Brain pericyte (primary cell): Measurements from ENCODE around the gene ATP6V1A.
"Not testable (repeated sequence)": the region's sequence is repeated elsewhere in the genome, so short reads cannot be mapped to it uniquely, and the experiment has no call there.

ENCODE experiments used
- DNase-seq: peaks from one replicate; pipeline ENCODE4 v3.0.0-alpha.2; 2012; ENCODE audit warnings: low read depth, low spot score

ATP6V1A gene

DNA sequence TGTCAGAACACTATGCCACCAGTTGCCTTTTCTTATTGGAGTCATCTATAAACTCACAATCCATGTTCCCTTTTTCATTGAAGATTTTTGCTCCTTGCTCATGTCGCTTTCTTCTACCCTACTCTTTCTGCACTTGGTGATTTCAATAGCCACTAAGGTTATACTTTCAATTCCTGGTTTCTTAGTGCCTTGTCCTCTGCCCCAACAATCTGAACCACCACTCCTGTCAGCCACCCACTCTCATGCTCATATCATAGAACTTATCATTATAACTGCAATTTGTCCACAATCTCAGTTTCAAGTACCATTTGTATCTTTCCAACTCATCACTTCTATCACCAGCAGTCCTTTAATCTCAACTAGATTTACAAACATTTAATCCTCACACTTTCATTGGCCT lies 81.8 kb downstream of the ATP6V1A start:
- no peak for DNase-seq

DNA sequence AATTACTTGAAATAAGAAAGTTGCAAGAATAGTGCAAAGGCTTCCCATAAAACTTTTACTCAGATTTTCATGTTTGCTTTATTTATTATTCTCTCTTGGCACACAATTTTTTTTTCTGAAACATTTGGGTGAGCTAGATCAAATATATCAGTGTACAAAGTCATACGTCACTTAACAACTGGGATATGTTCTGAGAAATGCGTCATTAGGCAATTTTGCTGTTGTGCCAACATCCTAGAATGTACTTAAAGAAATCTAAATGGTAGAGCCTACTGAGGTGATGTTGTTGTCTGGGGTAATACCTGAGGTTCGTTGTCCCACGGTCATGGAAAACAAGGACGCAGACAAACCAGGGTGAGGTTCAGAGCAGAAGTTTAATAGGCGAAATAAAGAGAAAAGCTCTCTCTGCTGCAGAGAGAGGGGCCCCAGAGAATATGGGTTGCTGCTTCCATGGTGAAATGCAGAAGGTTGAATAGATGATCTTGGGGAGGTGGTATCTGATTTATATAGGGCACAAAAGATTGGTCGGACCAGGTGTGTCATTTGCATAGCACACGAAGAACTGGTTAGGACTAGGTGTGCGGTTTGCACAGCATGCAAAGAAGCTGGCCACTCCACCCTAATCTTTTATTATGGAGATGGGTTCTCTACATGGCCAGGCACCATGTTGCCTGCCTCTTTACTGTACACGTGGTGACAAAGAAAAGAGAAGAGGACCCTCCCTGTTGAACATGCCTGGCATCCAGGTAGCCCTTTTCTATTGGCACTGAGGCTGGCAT lies 82.9 kb downstream of the ATP6V1A start:
- no peak for DNase-seq

DNA sequence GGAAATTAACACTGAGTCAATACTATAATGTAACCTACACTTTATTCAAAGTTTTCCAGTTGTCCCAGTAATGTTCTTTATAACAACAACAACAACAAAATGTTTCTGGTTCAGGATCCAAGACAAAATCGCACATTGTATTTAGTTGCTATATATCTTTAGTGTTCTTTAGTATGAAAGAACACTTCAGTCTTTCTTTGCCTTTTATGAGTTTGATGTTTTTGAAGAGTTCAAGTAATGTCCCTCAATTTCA lies 84.2 kb downstream of the ATP6V1A start:
- DNase-seq, result no peak

DNA sequence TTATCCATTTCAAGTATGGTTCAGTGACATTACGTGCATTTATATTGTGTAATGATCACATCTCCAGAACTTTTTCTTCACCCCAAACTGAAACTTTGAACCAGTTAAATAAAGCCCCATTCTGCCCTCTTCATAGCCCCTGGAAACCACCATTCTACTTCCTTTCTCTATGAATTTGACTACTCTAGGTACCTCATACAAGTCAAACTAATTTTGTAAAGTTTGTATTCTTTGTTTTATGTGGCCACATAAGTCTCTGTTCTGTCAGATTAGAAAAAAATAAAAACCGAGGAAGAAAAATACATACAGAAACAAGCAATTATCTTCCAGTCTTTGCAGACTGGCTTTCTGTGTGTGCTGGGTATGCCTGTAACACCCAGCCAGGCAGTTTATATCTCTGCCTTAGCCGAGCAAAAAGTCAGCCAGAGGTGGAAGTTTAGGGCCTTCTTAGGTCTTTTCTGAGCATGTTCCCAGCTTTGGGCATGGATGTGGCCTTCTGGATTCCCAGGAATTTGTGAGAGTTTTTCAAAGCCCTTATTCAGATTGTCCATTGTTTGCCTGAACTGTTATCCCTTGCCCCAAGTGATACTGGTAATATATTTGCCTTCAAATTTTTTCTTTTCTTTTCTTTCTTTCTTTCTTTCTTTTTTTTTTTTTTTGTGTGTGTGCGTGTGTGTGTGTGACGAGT lies 85.8 kb downstream of the ATP6V1A start:
- no peak for DNase-seq

DNA sequence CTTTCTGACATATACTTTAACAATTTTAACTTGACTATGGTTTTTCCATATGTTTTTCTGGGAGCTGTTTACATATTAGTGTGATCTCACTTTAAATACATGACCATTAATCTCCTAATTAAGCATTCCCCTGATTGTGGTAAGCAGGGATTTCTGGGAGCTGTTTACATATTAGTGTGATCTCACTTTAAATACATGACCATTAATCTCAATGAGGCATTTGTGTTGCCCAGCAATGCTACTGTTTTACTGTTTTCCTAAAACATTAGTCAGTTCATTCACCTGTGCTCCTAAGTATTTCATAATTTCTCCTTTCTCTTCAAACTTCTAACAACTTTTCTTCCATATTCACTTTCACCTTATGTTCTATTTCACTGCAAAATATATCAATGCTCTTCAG lies 88.1 kb downstream of the ATP6V1A start:
- no peak for DNase-seq

DNA sequence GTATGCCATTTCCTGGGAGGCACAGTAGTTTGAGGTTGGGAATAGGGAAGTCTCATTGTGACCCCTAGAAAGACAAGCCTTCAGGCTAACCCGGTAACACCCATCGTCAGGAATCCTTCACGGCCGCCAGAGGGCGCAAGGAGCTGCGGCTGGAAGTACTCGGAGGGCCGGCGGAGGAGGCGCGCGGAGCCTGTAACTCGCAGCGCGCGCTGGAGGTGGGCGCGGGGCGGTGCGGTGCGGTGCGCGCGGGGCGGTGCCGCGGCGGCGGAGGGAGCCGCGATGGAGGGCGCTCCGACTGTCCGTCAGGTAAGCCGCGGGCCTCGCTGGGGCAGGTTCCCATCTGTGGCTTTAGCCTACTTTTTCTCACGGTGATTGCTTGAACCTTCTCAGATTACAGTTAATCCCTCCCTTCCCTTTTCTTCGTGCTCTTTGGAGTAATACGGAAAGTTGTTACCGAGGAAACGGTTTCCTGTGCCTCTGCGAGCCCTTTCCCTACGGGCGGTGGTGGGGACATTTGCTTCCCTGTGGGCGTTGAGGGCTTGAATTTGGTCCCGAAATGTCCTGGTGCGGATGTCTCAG lies 91.9 kb downstream of the ATP6V1A start, which contains the start of gene GRAMD1C:
TSS of gene GRAMD1C (plus strand) at position 158 of the 579 bp plus-strand sequence. CDS start at position 280, 122 bp downstream.
- peak; percentile 36 for DNase-seq

DNA sequence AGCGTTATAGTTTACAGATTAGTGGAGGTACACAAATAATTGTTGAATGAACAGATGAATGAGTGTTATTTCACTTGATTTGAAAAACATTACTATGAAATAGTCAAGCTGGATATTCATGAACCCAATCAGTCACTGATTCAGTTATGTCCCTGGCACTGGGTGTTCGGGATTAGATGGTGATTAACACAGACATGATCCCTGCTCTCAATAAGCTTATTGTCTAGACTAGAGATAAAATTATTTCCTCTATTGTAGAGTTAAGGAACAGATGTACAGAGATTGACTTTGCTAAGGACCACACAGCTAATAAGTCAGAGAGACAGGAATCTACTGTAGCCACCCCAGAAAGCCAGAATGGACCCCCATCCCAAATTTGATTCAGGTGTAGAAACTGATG lies 92.7 kb downstream of the ATP6V1A start:
- no peak for DNase-seq

DNA sequence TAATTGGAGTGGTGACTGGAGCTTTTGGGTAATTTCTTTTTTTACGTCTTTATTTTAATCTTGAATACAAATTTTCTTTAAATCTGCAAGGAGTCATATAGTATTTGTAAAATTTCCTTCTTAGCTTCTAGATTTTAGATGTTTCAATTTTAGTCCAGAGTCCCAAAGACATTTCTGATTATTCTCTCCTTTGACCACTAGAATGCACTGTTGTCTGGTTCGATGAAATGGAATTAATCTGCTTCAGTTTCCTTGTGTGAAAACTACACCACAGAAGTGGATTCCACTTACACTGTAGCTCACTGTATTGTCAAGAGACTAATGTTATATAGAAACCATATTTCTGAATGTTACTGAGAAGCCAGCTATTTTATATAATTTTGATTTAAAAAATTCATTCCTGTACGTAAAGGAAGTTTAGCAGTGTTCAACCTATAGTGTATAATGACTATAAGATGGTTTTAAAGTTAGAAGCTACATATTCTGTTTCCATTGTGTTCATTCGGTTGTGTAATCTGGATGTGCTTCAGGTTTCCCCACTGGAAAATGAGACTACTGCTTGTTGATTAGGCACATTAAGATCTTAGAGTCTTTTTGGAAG lies 97.9 kb downstream of the ATP6V1A start:
- no peak for DNase-seq

DNA sequence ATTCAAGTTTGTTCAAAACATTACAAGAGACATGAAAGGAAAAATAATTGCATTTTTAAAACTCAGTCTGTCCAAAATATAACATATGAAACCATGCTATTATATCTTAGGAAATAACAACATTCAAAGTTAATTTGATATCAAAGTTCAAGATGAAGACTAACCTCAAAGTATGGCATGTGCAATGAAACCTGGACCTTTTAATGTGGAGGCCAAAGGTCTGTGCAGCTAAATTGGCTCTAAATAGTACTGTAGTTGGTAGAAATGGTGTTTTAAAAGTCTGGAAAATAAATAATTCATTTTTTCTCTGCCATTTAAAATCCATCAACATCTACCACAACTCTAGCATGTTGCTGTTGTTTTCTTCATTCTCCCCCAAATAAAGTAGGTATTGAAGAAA lies 100.4 kb downstream of the ATP6V1A start:
- no peak for DNase-seq

DNA sequence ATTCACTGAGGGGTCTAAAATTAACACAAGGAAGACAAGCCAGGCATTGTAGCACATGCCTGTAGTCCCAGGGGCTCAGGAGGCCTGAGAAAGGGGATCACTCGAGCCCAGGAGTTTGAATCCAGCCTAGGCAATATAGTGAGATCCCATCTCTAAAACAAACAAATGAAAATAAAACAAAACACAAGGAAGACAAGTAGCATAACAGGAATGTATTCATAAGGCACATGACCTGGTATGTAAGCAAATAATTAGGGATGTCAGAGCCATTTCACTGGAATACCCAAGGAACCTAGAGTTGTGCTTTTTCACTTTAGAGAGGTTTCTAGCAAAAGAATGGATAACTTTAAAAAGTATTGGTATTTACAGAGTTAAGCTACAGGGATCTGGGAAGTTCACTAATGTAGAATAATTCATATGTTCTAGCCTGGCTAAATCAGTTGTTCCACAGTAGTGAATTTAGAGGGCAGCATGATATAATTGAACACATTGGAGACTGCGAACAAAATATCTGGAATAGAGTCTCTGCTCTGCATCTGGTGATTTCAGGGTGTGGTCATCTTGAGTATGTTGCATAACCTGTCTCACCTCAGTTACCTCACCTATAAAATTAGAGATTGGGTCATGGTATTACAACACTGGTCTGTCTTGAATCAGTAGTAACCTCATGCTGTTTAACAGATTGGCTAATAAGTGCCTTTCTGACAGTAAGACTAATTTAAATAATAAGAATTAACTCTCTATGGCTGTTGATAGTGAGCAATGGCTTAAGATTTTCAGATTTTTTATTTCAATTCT lies 101.0 kb downstream of the ATP6V1A start:
- no peak for DNase-seq

DNA sequence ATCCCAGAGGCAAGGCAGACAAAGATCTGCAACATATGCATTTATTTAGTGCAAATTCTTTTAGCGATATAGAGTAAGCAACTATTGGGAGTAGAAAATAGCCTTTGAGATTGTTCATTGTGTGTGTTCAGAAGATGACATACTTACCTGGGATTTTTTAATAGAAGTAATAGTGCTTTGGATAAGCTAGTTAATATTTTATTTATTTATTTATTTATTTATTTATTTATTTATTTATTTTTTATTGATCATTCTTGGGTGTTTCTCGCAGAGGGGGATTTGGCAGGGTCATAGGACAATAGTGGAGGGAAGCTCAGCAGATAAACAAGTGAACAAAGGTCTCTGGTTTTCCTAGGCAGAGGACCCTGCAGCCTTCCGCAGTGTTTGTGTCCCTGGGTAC lies 102.2 kb downstream of the ATP6V1A start:
- DNase-seq, result not testable (repeated sequence)

DNA sequence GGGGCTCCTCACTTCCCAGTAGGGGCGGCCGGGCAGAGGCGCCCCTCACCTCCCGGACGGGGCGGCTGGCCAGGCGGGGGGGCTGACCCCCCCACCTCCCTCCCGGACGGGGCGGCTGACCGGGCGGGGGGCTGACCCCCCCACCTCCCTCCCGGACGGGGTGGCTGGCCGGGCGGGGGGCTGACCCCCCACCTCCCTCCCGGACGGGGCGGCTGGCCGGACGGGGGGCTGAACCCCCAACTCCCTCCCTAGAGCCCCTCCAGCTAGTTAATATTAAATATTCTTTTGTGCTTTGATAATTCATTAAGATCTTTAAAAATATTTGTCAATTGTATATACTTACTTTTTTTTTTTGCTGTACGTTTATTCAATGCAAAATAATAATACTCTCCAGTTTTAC lies 103.0 kb downstream of the ATP6V1A start:
- not testable (repeated sequence) for DNase-seq

DNA sequence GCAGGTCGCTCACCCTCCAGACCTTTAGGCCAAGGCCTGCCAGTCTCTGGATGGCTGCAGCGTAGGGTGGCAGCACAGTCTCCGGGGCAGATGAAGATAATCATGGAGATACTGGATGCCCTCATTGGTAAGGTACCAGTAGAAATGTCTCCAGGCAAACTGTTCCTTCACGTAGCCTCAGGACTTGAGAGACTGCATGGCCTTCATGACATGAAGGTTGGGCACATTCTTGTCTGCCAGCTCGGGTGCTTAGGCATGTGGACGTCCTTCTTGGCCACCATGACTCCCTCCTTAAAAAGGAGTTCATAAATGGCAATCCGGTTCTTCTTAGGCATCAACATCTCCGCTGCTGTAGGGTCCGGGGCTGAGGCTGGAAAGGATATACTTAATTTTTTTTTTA lies 103.6 kb downstream of the ATP6V1A start:
- DNase-seq, result not testable (repeated sequence)

DNA sequence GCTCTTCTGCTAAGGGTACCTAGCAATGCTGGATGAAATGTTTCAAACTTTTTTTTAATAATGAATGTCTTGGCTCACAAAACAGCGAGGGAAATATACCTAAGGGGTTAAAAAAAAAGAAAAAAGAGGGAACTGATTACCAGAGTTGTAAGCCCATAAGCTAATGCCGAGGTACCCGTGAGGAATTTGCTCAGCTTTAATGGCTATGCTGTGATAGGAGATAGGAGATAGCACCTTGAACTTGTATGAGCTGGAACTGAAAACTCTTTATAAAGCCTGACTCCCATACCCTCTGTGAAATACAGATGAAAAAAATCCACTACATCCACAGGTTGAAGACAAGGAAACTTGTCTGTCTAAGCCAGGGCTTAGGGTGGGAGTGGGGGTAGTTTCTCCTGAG lies 105.7 kb downstream of the ATP6V1A start:
- no peak for DNase-seq
